HG03575 (cell line): ENCODE results near the gene ANKRD6.

ENCODE experiments used
- ATAC-seq: cut with Tn5 transposase; IDR thresholded peaks from one replicate; pipeline ENCODE4 v1.9.1; 2021; ENCODE audit not compliant: unreplicated experiment, insufficient number of reproducible peaks, low FRiP score; ENCODE audit errors: extremely low read depth

The ANKRD6 gene

DNA sequence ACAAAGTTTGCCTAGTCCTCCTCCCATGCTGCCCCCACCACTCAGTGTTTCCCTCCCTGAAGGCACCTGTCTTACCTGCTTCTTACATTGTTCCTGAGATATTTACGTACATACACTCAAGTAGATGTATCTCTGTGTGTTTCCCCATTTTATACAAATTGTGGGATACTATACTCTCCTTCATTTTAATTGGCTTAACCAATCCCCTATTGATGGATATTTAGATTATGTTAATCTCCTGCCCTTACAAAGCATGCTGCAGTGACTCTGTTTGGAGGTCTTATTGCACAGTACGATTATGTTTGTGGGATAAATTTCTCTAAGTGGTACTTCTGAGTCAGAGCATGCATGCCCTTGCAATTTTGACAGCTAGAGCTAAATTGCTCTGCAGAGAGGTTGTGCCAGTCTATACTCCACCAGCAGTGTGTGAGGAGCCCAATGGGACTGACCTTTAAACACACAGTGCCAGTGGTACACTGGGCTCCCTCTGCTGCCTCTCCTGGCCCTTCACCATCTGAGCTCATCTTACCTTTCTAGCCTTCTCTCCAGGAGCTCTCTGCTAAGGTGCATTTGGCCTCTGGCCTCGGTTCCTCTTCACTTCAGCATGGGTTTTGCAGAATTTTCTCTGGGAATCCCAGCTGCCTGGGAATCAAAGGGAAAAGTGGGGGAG, 148.2 kb downstream of the ANKRD6 start:
- ATAC-seq: no peak

- no peak for ATAC-seq
Measured at GRCh38 chr6:89581689-89582088, 148.7 kb downstream of the ANKRD6 start.

DNA sequence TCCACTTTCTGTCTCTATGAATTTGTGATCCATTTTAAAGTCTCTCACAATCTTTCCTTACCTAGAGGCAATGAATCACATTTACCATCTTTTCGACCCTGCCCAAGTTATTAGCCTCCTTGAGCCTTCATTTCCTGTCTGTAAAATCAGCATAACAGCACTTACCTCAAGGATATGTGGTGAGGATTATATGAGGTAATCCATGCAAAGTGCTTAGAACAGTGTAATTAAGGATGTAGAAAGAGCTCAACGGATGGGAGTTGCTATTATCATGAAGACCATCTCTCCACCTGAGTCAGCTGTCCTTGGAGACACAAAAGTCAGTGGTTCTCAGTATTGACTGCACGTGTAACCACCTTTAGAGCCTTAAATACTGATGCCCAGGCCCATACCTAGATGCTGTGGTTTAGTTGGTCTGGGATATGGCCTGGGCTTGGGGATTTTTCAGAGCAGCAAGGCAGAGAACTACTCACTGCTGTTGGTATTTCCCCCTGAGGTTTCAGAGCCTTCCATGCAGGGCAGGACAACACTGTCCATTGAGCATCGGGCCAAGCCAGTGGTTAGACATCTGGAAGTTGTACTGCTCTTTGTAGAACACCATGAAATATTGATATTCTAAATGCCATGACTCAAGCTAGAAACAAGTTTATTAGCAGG, 149.8 kb downstream of the ANKRD6 start:
- ATAC-seq: no peak

- no peak for ATAC-seq
Measured at GRCh38 chr6:89583559-89583958, 150.6 kb downstream of the ANKRD6 start.

DNA sequence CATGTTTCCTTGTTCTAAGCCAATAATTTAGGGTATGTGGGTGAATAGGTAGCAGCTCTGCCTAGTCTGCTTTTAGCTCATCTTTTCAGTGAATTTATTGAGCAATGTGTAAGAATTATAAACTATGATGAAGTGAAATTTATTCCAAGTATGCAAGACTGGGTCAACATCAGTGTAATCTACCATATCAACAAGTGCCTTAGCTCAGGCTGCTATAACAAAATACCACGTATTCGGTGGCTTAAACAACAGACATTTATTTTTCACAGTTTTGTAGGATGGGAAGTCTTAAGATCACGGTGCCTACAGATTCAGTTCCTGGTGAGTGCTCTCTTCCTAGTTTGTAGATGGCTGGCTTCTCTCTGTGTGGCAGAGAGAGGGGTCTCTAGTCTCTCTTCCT, 151.6 kb downstream of the ANKRD6 start:
- no peak for ATAC-seq

DNA sequence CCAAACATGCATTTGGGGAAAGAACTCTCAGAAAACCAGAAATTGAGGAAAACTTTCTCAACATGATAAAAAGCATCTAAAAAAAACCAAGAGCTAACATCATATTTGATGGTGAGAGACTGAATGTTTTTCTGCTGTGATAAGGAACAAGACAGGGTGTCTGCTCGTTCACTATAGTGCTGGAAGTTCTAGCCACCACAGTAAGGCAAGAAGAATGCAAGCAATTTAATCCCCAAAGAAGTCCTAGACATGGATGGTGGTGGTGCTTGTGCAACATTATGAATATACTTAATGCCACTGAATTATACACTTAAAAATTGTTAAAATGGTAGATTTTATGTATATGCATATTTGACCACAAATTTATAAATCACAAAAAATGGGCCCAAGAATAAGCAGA, 152.2 kb downstream of the ANKRD6 start:
- ATAC-seq: no peak

GRCh38 chr6:89589297-89590025, 156.5 kb downstream of the ANKRD6 start:
- no peak for ATAC-seq

DNA sequence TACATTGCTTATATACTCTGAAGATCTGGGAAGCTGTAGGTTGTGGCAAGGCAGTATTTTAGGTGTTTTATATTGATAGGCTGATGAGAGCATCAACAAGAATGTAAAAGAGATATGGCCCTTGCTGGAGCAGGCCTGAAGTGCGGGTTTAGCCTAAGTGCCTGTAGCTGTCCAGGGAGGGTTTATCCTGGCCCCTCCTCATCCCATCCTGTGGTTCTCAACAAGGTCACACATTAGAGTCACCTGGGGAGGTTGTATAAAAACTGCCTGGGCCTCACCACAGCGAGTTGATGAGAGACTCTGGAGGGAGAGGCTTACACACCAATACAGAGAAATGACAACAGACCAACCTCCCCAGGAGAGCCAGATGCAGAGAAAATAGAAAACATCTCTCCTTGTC, 157.2 kb downstream of the ANKRD6 start:
- ATAC-seq: no peak

GRCh38 chr6:89591745-89592144, 158.8 kb downstream of the ANKRD6 start:
- no peak for ATAC-seq

DNA sequence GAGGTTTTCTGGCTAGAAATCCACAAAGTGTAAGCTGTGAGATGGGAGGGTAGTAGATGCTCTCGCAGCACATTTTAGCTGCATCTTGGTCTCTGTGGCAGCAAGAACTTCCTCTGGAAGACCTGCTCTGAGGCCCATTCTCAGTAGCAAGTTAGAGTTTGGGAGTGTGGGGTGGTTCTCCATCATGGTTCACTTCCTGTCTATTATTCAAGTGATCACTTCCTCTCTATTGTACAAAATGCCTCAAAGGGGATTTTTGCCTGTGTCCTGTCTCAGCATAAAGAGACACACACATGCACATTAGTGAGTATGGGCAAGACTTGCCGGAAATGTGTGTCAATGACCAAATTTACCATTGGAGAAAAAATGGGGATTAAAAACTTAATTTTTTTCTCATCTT, 163.1 kb downstream of the ANKRD6 start:
- peak; percentile 83 for ATAC-seq

DNA sequence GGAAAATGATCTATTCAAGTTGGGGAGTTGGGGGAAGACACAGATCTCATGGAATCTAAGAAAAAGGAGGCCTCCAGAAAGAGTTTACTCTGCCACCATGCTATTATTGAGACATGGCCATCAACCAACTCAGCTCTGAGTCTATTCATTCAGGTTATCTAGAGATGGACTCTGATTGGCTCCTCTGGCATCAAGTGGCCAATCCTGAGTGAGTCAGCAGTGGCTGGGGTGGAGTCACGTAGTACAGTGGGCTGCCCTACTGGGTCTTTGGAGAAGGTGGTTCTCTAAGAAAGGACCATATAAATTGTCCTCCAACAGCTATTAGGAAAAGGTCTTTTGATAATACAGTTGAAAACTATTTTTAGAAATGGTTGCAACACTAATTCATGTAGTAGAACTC, 163.5 kb downstream of the ANKRD6 start:
- no peak for ATAC-seq

DNA sequence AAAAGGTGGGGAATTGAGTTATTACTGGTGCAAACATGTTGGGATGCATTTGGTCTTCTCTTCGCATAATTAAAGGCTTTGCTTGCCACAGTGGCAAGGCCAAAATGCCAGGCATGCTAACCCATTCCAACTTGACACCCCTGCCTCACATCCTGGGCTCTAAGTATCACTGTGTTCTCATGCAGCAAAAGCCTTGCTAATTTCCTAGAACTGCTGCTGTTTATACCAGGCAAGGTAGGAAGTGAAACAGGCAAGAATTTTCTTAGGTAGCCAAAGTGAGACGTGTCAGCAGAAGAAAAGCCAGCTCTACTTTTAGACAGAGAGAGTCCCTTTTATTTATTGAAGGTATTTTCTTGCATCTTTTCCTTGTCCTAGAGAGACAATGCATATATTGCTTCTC, 164.4 kb downstream of the ANKRD6 start:
- no peak for ATAC-seq

DNA sequence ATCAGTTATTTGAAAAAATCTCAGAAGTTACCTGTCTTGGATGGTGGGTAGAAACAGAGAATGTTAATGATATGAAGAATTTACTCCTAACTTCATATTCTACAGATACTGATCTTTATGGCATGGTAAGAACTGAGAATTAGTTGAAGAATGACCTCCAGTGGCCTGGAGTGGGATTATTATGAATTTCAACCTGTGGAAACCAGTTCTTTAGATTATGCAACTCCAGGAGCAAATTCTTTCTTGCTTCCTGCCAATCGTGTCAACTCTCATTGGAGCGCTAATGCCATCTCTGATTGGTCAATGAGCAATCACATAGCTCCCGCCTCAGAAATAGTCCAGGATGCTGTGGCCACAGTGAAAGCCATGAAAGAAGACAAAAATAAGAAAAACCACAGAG, 165.0 kb downstream of the ANKRD6 start:
- no peak for ATAC-seq

GRCh38 chr6:89599727-89600126, 166.8 kb downstream of the ANKRD6 start:
- ATAC-seq: no peak

GRCh38 chr6:89602166-89602565, 169.2 kb downstream of the ANKRD6 start:
- no peak for ATAC-seq

- no peak for ATAC-seq
Measured at GRCh38 chr6:89604653-89605052, 171.7 kb downstream of the ANKRD6 start.

GRCh38 chr6:89605861-89606260, 172.9 kb downstream of the ANKRD6 start:
- no peak for ATAC-seq

DNA sequence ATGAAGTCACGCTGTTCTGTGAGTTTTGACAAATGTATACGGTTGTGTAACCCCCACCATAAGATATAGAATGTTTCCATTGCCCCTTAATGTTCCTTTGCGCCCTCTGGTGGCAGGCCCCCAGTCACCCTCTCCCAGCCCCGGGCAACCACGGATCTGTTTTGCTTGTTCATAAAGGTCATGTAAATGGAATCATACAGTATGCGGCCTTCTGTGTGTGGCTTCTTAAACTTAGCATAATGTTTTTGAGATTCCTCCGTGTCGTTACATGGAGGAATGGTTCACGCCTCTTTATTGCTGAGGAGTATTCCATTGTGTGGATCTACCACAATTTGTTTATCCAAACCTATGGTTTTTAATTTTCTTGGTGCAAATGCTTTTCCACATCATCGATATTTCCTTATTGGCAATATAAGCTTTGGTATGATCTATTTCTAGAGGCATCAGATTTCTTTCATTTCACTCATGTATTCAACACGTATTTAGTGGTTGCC, 177.2 kb downstream of the ANKRD6 start:
- ATAC-seq: peak; percentile 64

GRCh38 chr6:89611666-89612065, 178.7 kb downstream of the ANKRD6 start:
- ATAC-seq: no peak

- no peak for ATAC-seq
Measured at GRCh38 chr6:89612121-89612520, 179.2 kb downstream of the ANKRD6 start.
